GM19455 (cell line): ENCODE data around the gene THBS4.
A peak's percentile ranks its signal among the peaks of the same experiment; 100 is the strongest.
"Not testable (repeated sequence)": the region's sequence is repeated elsewhere in the genome, so short reads cannot be mapped to it uniquely, and the experiment has no call there.

Source experiments
- ATAC-seq: cut with Tn5 transposase; IDR thresholded peaks from one replicate; pipeline ENCODE4 v1.9.1; 2021; ENCODE audit not compliant: unreplicated experiment

The THBS4 gene

DNA sequence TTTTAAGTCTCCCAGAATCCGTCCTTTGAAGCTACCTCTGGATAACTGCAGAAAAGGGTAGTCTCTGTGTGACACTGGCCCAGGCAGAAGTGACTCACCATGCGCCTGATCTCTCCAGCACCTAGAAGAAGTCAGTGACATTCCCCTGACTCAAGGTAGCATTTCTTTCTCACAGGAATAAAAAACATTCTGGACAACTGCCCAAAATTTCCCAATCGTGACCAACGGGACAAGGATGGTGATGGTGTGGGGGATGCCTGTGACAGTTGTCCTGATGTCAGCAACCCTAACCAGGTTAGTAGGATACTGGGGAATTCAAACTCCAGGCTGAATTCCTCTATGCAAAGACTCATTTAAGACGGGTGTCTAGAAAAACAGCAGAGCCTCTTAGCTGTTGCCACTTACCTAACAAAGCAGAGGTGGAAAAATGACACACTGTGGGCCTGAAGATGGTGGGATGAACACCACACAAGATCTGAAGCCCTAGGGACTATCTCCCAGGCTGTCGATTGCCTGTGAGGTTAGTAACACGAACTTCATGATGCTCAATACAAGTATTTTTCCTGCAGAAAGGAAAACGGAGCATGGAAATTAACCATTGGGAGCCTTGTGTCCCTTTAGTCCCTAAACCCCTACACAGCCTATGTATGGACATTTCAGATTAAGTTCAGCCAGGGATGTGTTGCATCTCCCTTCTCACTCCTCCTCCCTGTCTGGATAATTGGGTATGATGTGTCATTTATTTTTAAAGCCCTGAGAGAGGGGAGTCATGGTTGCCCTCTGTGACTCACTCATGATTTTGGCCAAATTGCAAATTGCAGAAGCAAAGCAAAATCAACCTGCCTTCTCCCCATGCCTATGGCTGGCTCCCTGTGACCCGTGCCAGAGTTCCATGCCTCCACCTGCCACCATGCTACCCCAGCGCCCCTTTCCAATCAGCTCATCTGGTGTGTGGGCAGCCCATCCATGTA is 37.2 kb downstream of the THBS4 start:
- no peak for ATAC-seq

DNA sequence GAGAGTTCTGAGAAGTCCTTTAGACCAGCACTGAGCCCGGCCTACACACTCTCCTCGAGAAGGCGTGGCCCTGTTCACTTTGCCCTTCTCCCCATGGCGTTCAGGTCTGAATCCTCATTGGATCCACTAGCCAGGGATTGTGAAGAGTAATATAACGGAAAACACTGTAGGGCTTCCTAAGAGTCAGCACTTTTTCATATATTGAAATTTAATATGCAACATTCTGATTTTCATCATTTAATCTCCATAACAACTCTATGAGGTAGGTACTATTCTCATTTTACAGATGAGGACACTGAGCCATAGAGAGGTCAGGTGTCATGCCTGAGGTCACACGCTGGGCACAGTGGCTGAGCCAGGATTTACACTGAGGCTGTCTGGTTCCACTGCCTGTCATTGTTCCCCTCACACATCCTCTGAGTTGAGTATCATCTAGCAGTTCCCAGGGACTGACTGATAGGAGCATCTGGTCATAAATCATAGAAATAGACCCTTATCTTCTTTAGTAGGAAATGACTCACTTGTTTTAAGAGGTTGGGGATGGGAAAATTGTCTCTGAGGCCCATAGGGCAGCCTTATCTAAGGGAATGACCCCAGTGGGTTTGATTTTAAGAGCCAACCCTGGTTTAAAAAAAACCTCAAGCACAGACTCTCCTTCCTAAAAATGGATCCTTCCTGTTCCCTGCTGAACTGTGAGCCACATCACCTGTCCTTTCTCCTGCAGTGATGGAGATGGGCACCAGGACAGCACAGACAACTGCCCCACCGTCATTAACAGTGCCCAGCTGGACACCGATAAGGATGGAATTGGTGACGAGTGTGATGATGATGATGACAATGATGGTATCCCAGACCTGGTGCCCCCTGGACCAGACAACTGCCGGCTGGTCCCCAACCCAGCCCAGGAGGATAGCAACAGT is 41.2 kb downstream of the THBS4 start:
- ATAC-seq: no peak

DNA sequence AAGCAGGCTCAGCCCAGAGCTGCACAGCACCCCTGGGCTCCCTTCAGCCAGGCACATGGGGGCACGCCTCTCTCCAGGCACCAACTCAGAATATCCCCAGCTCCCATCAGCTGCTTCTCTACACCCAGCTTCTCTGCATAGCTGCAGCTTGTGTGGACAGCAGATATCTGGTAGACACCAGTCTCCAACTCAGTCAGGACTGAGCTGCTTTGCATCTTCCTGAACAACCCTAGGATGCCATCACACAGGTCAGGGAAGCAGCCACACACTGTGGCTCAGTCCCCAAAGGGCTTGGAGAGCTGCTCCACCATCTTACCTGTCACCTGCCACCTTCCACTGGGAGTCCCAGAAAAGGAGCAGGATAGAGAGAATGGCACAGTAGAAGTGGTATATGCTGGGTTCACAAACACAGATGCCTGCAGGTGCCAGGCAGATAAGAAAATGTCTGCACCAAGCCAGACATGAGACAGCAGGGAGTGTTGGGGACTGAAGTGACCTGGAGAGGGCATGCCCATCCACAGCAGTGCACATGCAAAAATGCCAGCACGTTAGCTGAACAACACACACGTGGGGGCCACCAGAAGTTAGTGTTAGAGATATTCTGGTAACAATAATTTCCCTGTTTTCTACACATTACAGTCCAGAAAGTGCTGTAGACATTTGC is 42.0 kb downstream of the THBS4 start:
- no peak for ATAC-seq

DNA sequence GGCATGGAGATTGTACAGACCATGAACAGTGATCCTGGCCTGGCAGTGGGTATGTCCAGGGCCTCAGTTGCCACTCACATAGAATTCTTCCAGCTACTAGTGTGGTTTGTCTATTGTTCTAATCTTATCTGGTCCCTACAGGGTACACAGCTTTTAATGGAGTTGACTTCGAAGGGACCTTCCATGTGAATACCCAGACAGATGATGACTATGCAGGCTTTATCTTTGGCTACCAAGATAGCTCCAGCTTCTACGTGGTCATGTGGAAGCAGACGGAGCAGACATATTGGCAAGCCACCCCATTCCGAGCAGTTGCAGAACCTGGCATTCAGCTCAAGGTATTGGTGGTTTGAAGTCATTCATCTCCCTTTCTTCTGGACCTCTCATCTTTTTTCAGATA is 43.8 kb downstream of the THBS4 start:
- no peak for ATAC-seq

DNA sequence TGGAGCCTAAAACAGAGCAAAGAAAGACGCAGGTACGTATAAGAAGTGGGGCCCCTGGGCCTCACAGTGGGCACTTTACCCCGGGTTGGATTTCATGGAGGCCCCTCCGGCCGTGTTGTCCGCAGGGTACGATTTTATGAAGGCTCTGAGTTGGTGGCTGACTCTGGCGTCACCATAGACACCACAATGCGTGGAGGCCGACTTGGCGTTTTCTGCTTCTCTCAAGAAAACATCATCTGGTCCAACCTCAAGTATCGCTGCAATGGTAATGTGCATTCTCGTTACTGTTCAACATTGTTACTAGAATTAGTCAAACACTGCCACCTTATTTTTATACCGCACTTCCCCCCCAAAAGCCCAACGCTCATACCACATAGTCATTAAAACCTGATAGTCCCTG is 47.1 kb downstream of the THBS4 start:
- no peak for ATAC-seq

DNA sequence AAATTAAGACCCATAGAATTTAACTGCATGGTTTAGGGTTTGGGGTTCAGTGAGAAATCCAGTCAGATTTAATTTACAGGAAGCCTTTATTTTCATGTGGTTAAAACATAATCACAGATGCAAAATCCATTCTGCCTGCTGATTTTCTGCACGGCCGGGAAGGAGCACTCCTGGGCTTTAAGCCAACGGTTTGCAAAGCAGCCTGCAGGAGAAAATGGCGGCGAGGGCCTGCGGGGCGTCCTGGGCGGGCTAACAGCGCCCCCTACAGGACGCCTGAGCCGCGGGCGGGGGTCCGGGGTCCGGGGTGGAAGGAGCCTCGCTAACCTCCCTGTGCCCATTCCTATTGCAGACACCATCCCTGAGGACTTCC is 47.6 kb downstream of the THBS4 start:
- no peak for ATAC-seq

DNA sequence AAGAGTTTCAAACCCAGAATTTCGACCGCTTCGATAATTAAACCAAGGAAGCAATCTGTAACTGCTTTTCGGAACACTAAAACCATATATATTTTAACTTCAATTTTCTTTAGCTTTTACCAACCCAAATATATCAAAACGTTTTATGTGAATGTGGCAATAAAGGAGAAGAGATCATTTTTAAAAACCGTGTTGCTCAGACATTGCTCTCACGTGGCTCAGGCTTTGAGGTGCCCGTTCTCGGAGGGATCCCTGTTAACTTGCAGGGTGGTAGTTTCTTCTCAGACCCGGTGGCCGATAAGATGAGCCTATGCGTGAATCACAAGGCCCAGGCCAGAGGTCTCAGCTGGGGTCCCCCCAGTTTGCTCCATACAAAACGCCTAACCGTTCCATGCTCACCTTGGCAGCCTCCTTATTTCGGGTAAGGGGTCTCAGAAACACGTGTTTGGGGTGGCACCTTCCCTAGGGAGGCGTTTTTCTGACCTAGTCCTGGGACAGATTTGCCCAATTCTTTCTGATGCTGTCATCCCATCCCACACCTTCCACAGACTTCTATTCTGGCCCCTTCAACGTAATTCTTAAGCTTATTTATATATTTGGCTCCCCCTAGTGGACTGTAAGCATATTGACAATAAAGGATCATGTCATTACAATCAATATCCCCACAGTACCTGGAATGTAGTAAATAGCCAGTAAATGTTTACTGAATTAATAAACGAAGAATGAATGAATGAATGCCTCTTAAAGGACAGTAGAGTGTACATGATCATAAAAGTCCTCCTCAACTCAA is 48.1 kb downstream of the THBS4 start:
- peak; percentile 64 for ATAC-seq

DNA sequence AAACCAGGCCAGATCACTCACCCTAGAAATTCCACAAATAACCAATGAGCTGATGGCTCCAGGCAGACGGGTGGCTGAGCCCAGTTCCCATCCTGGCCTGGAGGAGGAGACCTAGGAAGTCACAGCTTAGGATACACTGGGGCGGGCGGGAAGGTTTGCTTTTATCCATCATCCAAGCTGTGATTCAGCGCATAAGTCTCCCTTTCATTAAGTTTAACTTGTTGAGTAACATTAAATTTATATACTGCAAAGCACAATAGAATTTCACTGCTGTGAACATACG is 55.7 kb downstream of the THBS4 start:
- no peak for ATAC-seq

DNA sequence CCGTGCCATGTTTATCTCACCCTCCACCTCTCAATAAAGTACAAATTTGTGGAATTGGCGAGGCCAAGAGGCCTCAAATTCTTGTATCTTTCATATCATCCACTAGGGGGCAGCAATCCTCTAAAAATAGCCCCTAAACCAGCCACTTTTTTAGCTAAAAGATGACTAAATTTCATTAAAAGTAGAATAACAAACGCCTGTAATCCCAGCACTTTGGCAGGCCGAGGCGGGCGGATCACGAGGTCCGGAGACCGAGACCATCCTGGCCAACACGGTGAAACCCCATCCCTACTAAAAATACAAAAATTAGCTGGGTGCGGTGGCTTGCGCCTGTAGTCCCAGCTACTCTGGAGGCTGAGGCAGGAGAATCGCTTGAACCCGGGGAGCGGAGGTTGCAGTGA is 56.6 kb downstream of the THBS4 start:
- not testable (repeated sequence) for ATAC-seq

DNA sequence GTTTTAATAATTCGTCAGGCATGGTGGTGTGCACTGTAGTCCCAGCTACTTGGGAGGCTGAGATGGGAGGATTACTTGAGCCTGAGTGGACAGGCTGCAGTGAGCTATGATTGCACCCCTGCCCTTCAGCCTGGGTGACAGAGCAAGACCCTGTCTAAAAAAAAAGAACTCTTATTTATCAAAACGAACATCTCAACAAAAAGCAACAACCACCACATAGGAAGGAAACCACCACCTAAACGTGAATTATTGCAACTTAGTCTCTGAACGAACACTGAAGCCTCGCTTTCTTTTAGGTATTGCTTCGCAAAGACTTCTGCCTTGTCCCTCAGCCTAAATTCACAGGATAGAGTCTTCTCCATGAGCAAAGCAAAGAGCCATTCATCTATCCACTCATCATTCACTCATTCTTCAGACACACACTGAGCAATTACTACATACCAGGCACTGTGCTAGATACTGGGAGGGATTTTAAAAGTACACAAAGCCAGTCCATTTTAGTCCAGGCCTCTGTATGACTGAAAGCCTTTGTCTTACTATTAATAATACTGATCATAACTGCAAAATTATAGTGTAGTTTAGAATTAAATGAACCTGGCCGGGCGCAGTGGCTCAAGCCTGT is 57.4 kb downstream of the THBS4 start:
- ATAC-seq: no peak

DNA sequence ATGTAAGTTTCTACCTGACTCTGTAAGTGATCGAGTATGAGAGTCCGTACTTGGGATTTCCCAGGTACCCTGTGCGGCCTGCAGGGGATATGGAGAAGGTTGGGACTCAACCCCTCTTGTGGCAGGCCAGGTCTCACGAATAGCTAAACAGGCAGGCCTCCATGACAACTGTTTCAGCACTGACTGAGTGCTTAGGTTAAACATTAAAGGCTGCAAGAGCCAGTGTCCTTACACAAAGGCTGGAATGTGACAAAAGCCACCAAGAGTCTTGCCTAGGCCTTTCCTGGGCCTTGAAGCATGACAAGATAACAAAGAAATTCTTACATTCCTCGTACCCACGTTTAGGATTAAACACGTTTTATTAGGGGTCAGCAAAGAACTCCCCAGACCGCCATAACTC is 58.6 kb downstream of the THBS4 start:
- ATAC-seq: no peak

DNA sequence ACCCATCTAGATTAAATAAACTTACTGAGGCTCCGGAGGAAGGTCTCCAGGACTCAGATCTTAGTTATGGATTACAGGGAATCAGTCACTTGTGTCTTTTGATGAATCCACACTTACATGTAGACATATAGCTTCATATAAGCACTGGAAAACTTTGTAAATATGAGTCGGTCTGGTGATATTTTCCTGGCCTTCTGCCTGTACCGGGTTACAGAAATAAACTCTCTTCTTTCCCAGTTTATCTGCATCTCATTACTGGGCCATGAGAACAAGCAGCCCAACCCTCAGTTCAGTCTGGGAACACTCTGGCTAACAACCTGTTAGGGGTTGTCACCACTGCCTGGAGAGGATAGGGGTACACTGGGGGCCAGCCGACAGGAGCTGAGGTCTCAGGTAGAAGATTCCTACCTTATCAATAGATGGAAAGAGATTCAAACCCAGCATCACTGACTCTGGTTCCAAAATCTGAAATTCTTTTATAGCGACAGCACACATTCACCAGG is 59.1 kb downstream of the THBS4 start:
- ATAC-seq: no peak

DNA sequence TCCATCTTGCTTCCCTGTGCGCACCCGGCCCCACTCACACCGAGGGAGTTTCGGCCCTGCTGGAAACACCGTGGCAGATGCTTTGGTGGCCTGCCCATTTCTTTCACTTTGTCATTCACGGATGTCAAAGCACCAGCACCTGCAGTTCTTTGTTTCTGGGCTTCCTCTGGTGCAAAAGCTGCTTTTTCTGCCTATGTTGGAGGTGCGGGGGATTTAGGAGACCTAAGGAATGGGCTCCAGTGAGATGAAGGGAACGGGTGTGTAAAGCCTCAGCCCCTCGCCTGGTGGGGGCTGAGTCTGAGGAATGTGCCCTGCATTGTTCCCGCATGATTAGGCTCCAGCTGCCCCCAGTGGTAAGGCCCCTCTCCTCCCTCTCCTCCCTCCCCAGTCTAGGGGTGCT is 62.3 kb downstream of the THBS4 start:
- ATAC-seq: no peak

DNA sequence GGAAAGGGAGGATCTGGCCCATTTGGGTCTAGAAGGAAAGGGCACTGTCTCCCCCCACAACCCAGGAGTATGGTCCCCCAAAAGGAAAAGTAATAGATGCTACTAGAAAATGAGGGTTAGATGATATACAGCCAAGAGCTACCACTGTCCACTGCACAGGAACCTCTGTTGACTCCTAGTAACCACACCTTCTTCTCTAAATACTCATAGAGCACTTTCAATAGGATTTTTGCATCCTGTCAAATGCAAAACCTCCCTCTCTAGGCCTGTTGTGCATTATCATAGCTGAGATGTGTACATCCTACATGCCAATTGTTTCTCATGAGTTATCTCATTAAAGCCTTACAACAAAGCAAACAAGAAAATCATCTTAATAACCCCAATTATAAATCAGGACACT is 66.8 kb downstream of the THBS4 start:
- ATAC-seq: no peak

DNA sequence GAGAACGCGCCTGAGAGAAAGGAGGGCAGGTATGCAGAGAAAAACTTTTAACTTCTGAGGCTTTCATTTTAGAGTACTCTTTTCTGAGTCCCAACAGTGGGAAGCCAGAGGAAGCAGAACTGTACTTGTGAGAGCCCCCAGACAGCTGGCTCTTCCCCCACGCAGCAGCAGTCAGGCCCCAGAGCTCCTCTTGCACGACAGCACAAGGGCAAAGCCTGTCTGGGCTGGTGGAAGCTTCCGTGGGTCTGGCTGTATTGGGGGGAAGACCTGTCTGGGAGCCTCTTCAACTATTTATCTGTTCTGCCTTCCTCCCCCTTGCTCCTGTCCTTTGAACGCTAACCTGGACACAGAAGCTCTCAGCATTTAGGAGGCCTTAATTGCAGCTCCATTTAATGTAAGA is 68.2 kb downstream of the THBS4 start:
- no peak for ATAC-seq

DNA sequence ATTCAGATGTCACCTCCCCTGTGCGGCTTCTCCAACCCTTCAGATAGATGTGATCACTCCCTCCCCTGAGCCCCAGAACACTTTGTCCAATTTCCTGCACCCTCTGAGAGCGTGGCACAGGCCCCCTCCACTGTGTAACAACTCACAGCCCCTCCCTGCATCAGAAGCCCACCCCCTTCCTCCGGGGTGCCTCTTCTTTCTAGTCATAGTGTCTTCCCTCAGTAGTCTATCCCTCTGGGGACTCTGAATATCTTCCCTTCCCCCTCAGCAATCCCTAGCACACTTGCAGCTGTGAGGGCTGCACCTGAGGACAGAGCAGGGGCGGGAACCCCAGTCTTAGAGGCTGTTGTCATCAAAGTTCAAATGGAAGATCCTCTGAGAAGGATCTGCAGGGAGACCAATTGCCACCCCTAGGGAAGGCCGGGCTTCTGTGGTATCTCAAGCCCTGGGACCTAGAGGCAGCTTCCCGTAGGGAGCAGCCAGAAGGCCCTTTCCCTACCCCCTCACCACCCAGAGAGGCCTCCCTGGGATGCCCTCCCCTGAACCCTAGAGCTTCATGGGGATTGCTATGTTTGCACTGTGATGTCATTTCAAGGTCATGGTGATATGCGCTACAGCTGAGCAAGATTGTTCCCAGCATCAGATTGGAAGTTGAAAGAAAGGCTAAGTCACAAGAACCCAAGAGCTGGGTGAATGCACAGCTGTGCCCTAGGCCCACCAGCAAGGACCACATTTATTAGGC is 70.7 kb downstream of the THBS4 start:
- no peak for ATAC-seq

DNA sequence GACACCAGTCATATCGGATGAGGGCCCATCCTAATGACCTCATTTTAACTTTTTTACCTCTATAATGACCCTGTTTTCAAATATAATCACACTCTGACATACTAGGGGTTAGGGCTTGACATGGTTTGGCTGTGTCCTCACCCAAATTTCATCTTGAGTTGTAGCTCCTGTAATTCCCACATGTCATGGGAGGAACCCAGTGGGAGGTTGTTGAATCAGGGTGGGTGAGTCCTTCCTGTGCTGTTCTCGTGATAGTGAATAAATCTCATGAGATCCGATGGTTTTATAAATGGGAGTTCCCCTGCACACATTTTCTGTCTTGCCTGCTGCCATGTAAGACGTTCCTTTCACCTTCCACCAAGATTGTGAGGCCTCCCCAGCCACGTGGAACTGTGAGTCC is 71.8 kb downstream of the THBS4 start:
- ATAC-seq: no peak

DNA sequence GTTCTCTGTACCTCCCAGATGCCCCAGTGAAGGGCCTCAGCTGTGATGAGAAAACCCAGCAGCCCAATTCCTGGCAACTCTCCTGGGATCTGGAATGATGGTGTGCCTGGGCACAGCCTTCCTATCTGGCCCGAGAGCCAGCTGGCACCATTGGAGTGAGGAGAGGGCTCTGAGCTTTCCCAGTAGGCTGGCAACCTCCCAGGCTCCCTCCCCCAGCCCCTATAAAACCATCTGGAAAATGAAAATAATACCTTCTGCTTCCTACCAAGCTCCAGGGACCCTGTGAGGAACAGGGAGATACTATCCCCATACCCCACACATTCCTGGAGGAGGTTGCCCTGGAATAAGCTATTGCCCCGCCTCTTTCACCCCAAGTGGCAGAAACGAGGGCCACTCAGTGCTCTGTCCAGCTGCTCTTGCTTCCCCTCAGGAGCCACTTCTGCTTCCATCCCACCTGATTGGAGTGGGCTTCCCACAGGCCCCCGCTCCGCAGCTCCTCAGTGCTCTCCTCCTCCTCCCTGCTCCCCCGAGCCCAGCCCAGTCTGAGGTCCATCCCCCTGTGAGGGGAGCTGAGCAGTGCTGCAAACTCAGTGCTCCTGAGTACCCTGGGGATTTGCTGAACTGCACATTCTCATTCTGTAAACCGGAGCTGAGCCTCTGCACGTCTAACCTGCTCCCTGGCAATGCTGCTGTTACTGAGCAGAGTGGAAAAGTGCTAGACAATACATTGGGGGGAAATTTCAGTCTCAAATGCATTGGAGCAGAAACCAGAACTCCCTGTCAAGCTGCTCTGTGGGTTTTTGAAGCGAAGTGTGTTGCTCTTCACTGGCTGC is 74.7 kb downstream of the THBS4 start:
- ATAC-seq: no peak
